Endothelial cell of umbilical vein (primary cell): ENCODE results near the gene JAKMIP1. TPM values are rescaled to one million over a fixed set of nuclear protein-coding genes. Genes with fewer than 3 reads are reported as not detected.

Source experiments
- BruUV-seq: library from RNA; stranded (reverse); fragments of 400-500 nt; replicated peaks from 2 replicates; lab custom pipeline; 2021; lab: Mats Ljungman, UMichigan
- CTCF ChIA-PET: fragments of 300-600, 350-600 bp; sonication (Branson Sonifier 250); formaldehyde crosslinking; loops from one replicate; lab custom pipeline; 2021; ENCODE audit warnings: antibody characterized with exemption, inconsistent platforms; lab: Charles Lee
- POLR2A ChIA-PET: fragments of 300-600, 350-600 bp; sonication (Branson Sonifier 250); formaldehyde crosslinking; loops from one replicate; lab custom pipeline; 2021; ENCODE audit warnings: antibody characterized with exemption, inconsistent platforms; lab: Charles Lee
- DNase-seq: peaks from one replicate; pipeline ENCODE4 v3.0.0-alpha.2; 2011; ENCODE audit warnings: low read depth, low spot score
- FAIRE-seq: peaks from 2 replicates; lab custom pipeline; 2011; peaks lifted over from hg19 to GRCh38; lab: Jason Lieb, UNC
- H2AFZ ChIP-seq: 2 replicates; pipeline ENCODE4 v1.6.0; 2012; ENCODE audit warnings: low read depth, low read length, control low read depth, inconsistent platforms
- H3K27ac ChIP-seq: 2 replicates; pipeline ENCODE4 v1.5.1; 2011; ENCODE audit warnings: low read depth, mild to moderate bottlenecking, control low read depth, low read length, moderate library complexity; ENCODE audit not compliant: insufficient read depth
- H3K27me3 ChIP-seq, 2 experiments: 2 replicates each; pipeline versions ENCODE4 v1.6.0 to v1.6.1; 2011; ENCODE audit warnings: low read length in 2 of 2, mixed read lengths in 1 of 2; ENCODE audit not compliant: control insufficient read depth in 2 of 2, insufficient read depth in 2 of 2
- H3K36me3 ChIP-seq, 2 experiments: 2 replicates in 1 of 2; 3 replicates in 1 of 2; pipeline ENCODE4 v1.5.1; 2011; ENCODE audit warnings: low read length in 2 of 2, mild to moderate bottlenecking in 1 of 2, moderate library complexity in 1 of 2; ENCODE audit not compliant: control insufficient read depth in 2 of 2, insufficient read depth in 2 of 2; ENCODE audit errors: extremely low read depth in 1 of 2
- H3K4me1 ChIP-seq: 3 replicates; pipeline ENCODE4 v1.5.1; 2011; ENCODE audit warnings: mild to moderate bottlenecking, low read length; ENCODE audit not compliant: control insufficient read depth, insufficient read depth; ENCODE audit errors: extremely low read depth
- H3K4me2 ChIP-seq: 2 replicates; pipeline ENCODE4 v1.6.1; 2011; ENCODE audit warnings: low read length, control low read depth, mixed read lengths; ENCODE audit not compliant: insufficient read depth
- H3K4me3 ChIP-seq, 3 experiments: fragments of 200-600 bp in 1 of 3; sonication (generic), shearing (Covaris generic) in 1 of 3; replicated peaks in 1 of 3; 2 replicates each; pipeline ENCODE4 v1.5.1; 2011 to 2016; ENCODE audit warnings: control low read depth in 3 of 3, low read length in 3 of 3, mild to moderate bottlenecking in 2 of 3, inconsistent platforms in 1 of 3, low read depth in 1 of 3, moderate library complexity in 1 of 3; ENCODE audit not compliant: insufficient read depth in 1 of 3
- H3K79me2 ChIP-seq: 2 replicates; pipeline ENCODE4 v1.6.0; 2012; ENCODE audit warnings: low read length, inconsistent platforms; ENCODE audit not compliant: control insufficient read depth, insufficient read depth
- H3K9ac ChIP-seq: replicated peaks from 2 replicates; pipeline ENCODE3; 2011; ENCODE audit warnings: low read length, control low read depth; ENCODE audit not compliant: insufficient read depth; ENCODE audit errors: extremely low read depth
- H3K9me1 ChIP-seq: replicated peaks from 3 replicates; pipeline ENCODE4 v1.6.0; 2011; ENCODE audit warnings: mild to moderate bottlenecking, low read length; ENCODE audit not compliant: control insufficient read depth, insufficient read depth; ENCODE audit errors: extremely low read depth
- H3K9me3 ChIP-seq: replicated peaks from 2 replicates; pipeline ENCODE4 v1.5.1; 2012; ENCODE audit warnings: low read length, inconsistent platforms; ENCODE audit not compliant: control insufficient read depth, insufficient read depth
- H4K20me1 ChIP-seq: replicated peaks from 2 replicates; pipeline ENCODE3; 2011; ENCODE audit warnings: mild to moderate bottlenecking, low read length; ENCODE audit not compliant: control insufficient read depth, insufficient read depth; ENCODE audit errors: extremely low read depth
- CTCF ChIP-seq, 2 donors: IDR thresholded peaks; 1 replicate in 1 of 2; 2 replicates in 1 of 2; pipeline ENCODE4 v1.5.1; 2011; ENCODE audit warnings: low read length in 2 of 2, mild to moderate bottlenecking in 2 of 2, moderate library complexity in 2 of 2, control low read depth in 1 of 2, inconsistent platforms in 1 of 2, low read depth in 1 of 2; ENCODE audit not compliant: insufficient read depth in 1 of 2; ENCODE audit errors: extremely low read depth in 1 of 2
- EZH2 ChIP-seq: IDR thresholded peaks from 2 replicates; pipeline ENCODE4 v1.6.1; 2012; ENCODE audit warnings: borderline replicate concordance, low read depth, mild to moderate bottlenecking, moderate library complexity, low read length, inconsistent platforms; ENCODE audit not compliant: severe bottlenecking
- FOS ChIP-seq: IDR thresholded peaks from 2 replicates; pipeline ENCODE4 v1.6.1; 2011; ENCODE audit warnings: mild to moderate bottlenecking, low read length, moderate library complexity, borderline replicate concordance; ENCODE audit not compliant: insufficient read depth
- GATA2 ChIP-seq: IDR thresholded peaks from 2 replicates; pipeline ENCODE4 v1.7.0; 2011; ENCODE audit warnings: low read depth, mild to moderate bottlenecking, moderate library complexity, mixed read lengths, low read length; ENCODE audit not compliant: insufficient read length, insufficient read depth
- JUN ChIP-seq: IDR thresholded peaks from 2 replicates; pipeline ENCODE4 v1.6.1; 2011; ENCODE audit warnings: borderline replicate concordance, low read depth; ENCODE audit not compliant: insufficient read length, insufficient read depth
- MYC ChIP-seq: IDR thresholded peaks from one replicate; pipeline ENCODE4 v1.6.1; 2011; ENCODE audit warnings: mild to moderate bottlenecking, low read depth, low read length
- POLR2A ChIP-seq: IDR thresholded peaks from 2 replicates; pipeline ENCODE4 v1.6.1; 2012; ENCODE audit warnings: low read depth, mild to moderate bottlenecking, control low read depth, low read length
- POLR2AphosphoS5 ChIP-seq: IDR thresholded peaks from 2 replicates; pipeline ENCODE4 v1.6.1; 2012; ENCODE audit warnings: low read depth, mild to moderate bottlenecking, control low read depth, low read length, moderate library complexity; ENCODE audit not compliant: insufficient read depth
- dilution Hi-C: fragments of 300-500 bp; cut with MboI; formaldehyde crosslinking; loops from one replicate; pipeline ENCODE4 v1.15.0; 2019; ENCODE audit warnings: low sequenced_read_pairs; ENCODE audit not compliant: extremely low pct_ligation_motif_present
- intact Hi-C: fragments of 100-400 bp; cut with micrococcal nuclease; formaldehyde crosslinking; loops from one replicate; pipeline ENCODE4 v1.10.0; 2022
- polyA plus RNA-seq, 4 experiments: library from polyadenylated mRNA; depleted of rRNA in 3 of 4; stranded (reverse) in 3 of 4; unstranded in 1 of 4; fragments of >200 nt; gene quantifications; 2 replicates each; pipeline versions ENCODE4 v1.2.1 to v1.2.3, GENCODE V29; 2011 to 2012; ENCODE audit warnings: missing spikeins in 1 of 4
- total RNA-seq: library from RNA; stranded (reverse); gene quantifications from 2 replicates; pipeline ENCODE4 v1.2.3, GENCODE V29; 2021
- TF ChIP-seq, protein P1 (sequence below): IDR thresholded peaks from 2 replicates; pipeline ENCODE4 v1.6.1; 2011; ENCODE audit not compliant: insufficient read depth, insufficient read length

The JAKMIP1 gene
- total and polyA plus RNA-seq, 2 donors (not counting 3 experiments of a cell fraction or from before 2014, with no cell fraction given): not detected

DNA sequence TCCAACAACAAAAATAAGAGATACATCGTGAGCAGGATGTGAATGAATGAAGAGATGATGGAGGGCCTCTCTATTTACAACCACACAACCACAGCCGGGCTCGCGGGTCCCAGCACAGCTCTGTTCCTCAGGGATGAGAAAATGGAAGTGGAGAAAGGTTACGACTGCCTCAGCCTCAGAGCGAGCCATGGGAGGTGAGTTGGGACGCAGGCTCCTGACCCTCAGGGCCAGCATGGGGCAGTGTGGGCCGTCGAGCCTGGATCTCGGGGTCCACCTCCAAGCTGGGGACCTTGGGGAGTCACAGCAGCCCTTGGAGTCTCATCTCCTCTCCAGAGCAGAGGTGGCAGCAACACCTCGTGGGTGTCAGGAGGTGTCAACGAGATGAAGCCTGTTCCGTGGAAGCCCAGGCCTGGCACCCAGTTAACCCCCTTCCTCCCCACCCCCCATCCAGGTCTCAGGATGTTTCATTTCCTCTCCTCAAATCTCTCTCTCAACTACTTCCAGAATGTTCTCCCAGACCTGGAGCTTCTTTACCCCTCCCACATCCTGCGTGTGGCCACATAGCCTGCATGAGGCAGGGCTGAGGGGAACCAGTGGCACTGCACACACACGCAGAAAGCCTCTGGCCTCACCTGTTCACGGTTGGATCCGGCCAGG, 208.1 kb downstream of the JAKMIP1 start:
- CTCF ChIA-PET: no interaction called here
- FAIRE-seq: no peak
- POLR2A ChIA-PET: no interaction called here

GRCh38 chr4:5991405-5991804, 208.9 kb downstream of the JAKMIP1 start:
- dilution Hi-C loops: no loop called here
- H3K27me3 ChIP-seq: no peaks in the 10 kb centered on the region
- POLR2A ChIA-PET: no interaction called here
- intact Hi-C loops: no loop called here
- no peaks in the 10 kb centered on the region for H3K36me3 ChIP-seq
- H3K9me3 ChIP-seq: no peaks in the 10 kb centered on the region
- CTCF ChIA-PET: no interaction called here
- H2AFZ ChIP-seq: no peak overlapping the region
- DNase-seq (no peak), FAIRE-seq (no peak)
- no peaks in the 10 kb centered on the region for H4K20me1 ChIP-seq
- TF ChIP-seq GATA2 (no peak), POLR2AphosphoS5 (no peak), MYC (no peak), FOS (no peak), JUN (no peak), POLR2A (no peak), EZH2 (no peak), CTCF (IDR thresholded peaks at IDR 0.05; ENCODE audit: extremely low read depth in 1 of 2, insufficient read depth in 1 of 2, low read depth in 1 of 2, low read length in 2 of 2) (no peak)
- TF ChIP-seq, protein P1, sequence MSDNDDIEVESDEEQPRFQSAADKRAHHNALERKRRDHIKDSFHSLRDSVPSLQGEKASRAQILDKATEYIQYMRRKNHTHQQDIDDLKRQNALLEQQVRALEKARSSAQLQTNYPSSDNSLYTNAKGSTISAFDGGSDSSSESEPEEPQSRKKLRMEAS: no peak
- H3K4me1 ChIP-seq: no peaks in the 10 kb centered on the region
- H3K27ac ChIP-seq: no peak overlapping the region
- H3K4me2 ChIP-seq: no peak overlapping the region
- H3K9ac ChIP-seq: no peak overlapping the region
- no peaks in the 10 kb centered on the region for H3K9me1 ChIP-seq
- no TSS peak for BruUV-seq
- H3K79me2 ChIP-seq: no peaks in the 10 kb centered on the region
- no peak overlapping the region for H3K4me3 ChIP-seq

More for the DNA sequence above, 208.1 kb downstream of the JAKMIP1 start:
- Histone ChIP-seq H3K27me3 (no peaks in the 10 kb centered on the region), H2AFZ (no peak overlapping the region), H3K9ac (no peak overlapping the region), H3K27ac (no peak overlapping the region), H3K4me1 (no peaks in the 10 kb centered on the region), H3K9me1 (no peaks in the 10 kb centered on the region), H3K4me2 (no peak overlapping the region), H3K36me3 (no peaks in the 10 kb centered on the region), H4K20me1 (no peaks in the 10 kb centered on the region), H3K9me3 (no peaks in the 10 kb centered on the region), H3K79me2 (no peaks in the 10 kb centered on the region), H3K4me3 (no peak overlapping the region)
- intact Hi-C loops: no loop called here
- dilution Hi-C loops: no loop called here
- DNase-seq: no peak
- no TSS peak for BruUV-seq
- TF ChIP-seq FOS: no peak
- TF ChIP-seq, protein P1: no peak
- no peak for TF ChIP-seq MYC
- TF ChIP-seq POLR2AphosphoS5: no peak
